Activated CD4-positive, CD25-positive, alpha-beta regulatory T cell treated with anti-CD3 and anti-CD28 coated beads, Interleukin-2, amount 50 U/mL, for 16 hours (primary cell): ENCODE measurements around the gene BABAM2.
"Not testable (repeated sequence)": the region's sequence is repeated elsewhere in the genome, so short reads cannot be mapped to it uniquely, and the experiment has no call there.

Source experiments
- DNase-seq: peaks from one replicate; pipeline ENCODE4 v3.0.0-alpha.2; 2020; ENCODE audit warnings: low read depth, low spot score

Gene BABAM2

GRCh38 chr2:28025123-28025522 is 134.6 kb downstream of the BABAM2 start:
- no peak for DNase-seq

DNA sequence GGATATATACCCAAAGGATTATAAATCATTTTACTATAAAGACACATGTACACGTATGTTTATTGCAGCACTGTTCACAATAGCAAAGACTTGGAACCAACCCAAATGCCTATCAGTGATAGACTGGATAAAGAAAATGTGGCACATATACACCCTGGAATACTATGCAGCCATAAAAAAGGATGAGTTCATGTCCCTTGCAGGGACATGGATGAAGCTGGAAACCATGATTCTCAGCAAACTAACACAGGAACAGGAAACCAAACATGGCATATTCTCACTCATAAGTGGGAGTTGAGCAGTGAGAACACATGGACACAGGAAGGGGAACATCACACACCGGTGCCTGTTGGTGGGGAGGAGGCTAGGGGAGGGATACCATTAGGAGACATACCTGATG is 135.7 kb downstream of the BABAM2 start:
- not testable (repeated sequence) for DNase-seq

- no peak for DNase-seq
Measured at GRCh38 chr2:28028025-28028424, 137.5 kb downstream of the BABAM2 start.

DNA sequence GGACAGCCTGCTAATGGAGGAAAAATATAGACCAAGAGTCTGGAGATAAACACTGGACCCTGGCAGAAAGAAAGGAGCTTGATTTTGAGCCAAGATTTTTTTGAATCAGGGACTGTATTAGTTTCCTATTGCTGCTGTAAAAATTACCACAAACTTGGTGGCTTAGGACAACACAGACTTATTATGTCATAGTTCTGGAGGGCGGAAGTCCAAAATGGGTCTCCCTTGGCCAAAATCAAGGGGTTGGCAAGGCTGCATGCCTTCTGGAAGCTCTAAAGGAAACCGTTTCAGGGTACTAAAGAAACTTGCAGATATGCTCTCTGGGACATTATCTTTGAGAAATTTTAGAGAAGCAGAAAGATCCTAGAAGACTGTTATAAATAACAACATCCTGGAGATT is 140.1 kb downstream of the BABAM2 start:
- no peak for DNase-seq

- no peak for DNase-seq
Measured at GRCh38 chr2:28032816-28033215, 142.3 kb downstream of the BABAM2 start.

DNA sequence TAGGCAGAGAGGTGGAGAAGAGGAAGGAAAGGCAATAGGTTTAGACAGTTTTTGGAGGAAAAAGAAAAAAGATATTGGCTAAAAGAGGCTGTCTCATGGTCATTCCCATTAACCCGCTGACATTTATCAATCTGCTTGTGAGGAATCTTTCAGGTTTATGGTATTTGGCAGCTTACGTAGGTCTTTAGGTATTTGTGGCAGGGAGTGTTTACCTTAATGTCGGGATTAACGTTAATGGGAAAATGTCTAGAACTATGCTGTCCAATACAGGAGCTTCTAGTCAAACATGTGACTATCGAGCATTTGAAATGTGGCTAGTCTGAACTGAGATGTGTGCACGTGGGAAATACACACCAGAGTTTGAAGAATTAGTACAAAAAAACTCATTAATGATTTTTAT is 144.2 kb downstream of the BABAM2 start:
- no peak for DNase-seq

DNA sequence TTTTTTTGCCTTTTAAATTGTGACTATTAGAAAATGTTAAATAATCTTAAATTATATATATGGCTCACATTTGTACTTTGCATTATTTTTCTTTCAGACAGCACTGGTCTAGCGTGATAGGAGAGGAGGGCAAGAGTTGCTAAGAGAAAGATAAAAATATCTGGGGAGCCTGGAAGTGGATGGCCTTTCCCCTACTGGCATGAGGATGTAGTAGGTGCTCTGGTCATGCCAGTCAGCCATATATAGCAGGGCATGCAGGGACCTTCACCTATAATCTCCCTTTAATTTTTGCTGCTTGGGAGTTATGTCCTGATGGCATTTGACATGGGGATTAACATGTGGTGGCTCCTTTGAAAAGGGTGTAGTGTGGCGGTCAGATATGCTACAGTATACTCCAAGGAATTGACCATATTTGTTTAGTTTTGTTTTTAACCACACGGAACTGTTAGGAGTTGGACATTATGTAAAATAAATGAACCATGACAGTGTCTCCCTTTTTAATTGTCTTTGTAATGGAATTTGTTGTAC is 144.7 kb downstream of the BABAM2 start:
- no peak for DNase-seq

DNA sequence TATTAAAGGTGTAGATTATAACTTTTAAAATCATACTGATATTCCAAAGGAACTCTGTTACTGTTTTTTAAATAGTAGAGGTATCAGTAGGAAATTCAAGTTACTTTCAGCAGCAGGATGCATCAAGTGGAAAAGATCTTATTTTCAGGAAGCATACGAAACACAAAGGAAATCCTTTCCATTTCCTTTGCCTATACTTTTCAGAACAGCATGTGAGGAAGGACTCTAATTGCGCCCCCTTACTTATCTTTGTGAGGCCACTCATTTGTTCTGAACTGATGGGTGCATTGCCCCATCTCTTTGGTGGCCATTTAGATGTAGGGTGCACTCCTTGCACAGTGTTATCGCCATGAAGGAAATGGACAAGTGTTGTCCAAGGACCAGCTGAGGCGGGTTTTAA is 145.3 kb downstream of the BABAM2 start:
- DNase-seq = no peak

DNA sequence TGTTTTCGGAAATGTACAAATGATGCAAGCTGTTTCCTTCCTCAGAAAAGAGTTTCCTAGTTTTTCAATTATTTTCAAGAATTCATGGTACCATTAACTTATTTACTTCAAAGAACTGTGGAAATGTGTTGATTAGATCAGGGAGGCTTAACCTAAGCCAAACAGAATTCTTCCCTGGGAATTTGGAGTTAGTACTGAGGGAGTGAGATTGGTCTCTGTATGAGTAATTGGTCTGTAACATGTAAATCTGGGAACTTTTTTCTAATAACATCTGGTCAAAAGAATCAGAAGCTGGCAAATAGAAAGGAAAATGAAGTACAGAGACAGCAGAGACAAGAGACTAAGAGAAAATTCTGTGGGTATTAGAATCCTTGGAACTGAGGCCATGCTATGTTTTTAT is 145.8 kb downstream of the BABAM2 start:
- no peak for DNase-seq

- DNase-seq = no peak
Measured at GRCh38 chr2:28038722-28039121, 148.2 kb downstream of the BABAM2 start.

DNA sequence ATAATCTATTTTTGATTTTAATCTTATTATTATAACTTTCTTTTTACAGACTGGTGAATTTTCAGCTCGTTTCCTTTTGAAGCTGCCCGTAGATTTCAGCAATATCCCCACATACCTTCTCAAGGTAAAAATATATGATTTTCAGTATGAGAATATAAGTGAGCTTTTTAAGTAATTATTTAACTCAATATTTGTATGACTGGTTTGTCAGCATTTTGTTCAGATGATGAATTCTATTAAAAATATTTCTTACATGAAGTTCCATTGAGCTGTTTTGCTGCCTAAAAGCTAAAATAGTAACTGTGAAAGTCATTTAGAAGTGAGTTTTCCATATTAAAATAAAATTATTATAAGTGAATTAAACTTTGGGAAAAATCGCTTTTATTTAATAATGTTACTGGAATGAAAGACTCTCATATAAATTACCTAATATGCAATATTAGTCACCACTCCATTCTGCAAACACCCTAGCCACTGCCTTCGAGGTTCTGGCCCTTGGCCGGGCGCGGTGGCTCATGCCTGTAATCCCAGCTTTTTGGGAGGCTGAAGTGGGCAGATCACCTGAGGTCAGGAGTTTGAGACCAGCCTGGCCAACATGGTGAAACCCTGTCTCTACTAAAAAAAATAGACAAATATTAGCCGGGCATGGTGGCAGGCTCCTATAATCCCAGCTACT is 155.3 kb downstream of the BABAM2 start:
- DNase-seq = no peak

DNA sequence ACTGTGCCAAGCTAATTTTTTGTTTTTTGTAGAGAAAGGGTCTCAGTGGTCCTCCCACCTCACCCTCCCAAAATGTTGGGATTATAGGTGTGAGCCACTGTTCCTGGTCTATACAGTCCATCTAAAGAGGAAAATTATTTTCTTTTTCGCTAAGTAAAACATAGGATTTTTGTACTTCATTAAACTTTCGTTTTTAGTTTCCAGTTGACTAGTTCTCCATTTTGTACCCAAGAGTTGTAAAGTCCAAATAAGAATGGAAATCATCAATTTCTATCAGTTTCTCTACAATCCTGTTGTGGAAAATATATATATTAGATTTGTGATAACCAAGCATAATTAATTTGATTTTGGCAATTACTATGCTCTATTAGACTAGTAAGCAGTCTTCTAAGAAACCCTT is 156.4 kb downstream of the BABAM2 start:
- DNase-seq = no peak

DNA sequence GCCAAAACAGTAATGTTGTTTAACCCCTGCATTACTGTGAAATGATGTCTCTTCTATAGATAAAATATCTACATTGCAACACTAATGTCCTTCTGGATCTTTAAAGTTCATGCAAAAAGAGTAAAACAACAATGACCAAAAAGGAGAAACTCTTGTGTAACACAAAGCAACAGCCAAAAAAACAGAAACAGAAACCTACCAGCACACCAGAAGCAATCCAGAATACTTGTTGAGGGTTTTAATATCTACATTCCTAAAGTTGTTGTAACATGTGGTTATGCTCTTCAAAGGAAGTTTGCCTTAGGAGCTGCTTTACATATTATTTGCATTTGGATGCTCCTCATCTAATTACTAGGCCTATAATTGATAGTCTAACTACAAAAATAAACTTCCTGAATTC is 157.2 kb downstream of the BABAM2 start:
- DNase-seq = no peak

DNA sequence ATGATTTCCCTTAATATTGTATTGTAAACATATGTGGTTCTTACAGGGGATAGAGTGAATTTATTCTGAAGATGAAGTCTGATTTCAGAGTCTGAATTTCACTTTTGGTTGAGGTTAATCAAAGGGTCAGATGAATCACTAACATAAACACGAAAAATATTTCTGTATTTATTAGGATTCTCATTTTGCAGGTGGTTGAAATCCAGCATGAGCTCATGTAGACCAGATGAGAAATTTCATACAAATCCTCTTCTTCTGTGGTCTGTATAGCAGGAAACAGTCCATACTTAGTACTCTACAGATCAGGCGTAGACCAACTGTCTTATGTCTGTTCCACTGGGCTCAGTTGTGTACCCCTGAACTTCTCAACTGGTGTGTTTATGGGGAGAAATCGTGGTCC is 157.8 kb downstream of the BABAM2 start:
- no peak for DNase-seq

- no peak for DNase-seq
Measured at GRCh38 chr2:28049416-28049815, 158.9 kb downstream of the BABAM2 start.

- DNase-seq = no peak
Measured at GRCh38 chr2:28049899-28050298, 159.4 kb downstream of the BABAM2 start.

DNA sequence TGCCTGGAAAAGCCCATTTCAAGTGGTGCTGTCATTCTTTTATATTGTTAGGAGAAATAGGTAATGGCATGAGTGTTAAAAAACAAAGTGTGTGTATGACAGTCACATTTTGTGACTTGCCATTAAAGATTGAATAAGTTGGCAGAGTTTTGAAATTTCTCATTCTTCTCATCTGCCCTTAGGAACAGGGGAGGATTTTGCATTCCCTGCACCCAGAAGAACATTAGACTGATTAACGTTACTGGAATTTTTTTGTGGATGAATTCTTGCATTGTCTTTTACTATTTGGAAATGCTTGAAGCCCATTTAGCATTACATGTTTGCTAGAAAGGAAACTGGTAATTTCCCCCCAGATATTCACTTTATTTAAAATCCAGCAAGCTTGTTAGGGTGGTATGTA is 162.2 kb downstream of the BABAM2 start:
- no peak for DNase-seq

DNA sequence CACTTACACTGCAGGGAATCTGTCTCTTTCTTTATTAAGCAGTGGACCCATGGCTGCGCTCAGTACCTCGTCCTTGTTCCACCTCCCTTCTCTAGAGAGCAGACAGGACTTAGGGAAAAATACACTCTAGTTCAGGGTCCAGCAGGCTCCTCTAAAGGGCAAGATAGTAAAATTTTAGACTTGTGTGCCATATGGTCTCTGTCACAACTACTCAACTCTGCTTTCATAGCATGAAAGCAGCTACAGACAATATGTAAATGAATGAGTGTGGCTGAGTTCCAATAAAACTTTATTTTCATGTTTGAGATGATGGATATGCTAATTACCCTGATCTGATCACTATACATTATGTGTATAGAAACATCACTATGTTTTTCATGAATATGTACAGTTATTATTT is 163.1 kb downstream of the BABAM2 start:
- DNase-seq = no peak

GRCh38 chr2:28054916-28055315 is 164.4 kb downstream of the BABAM2 start:
- no peak for DNase-seq

DNA sequence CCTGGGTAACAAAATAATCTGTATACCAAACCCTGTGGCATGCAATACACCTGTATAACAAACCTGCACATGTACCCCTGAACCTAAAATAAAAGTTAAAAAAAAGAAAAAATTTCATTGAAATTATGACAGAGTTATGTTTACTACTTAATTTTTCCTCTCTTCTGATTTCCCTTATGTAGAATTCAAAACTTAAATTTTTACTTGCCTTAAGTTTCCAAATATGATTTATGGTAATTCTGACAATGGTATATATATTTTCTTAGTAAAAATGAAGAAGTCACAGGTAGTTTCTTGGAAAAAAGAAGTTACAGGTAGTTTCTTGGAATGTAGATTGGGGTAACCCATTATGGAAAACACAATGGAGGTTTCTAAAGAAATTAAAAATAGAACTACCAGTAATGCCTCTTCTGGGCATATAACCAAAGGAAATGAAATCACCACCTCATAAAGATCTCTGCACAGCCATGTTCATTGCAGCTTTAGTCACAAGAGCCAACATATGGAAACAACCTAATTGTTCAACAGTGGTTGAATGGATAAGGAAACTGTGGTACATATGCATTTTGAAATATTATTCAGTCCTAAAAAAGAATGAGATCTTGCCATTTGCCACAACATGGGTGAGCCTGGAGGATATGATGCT is 164.9 kb downstream of the BABAM2 start:
- DNase-seq = no peak

DNA sequence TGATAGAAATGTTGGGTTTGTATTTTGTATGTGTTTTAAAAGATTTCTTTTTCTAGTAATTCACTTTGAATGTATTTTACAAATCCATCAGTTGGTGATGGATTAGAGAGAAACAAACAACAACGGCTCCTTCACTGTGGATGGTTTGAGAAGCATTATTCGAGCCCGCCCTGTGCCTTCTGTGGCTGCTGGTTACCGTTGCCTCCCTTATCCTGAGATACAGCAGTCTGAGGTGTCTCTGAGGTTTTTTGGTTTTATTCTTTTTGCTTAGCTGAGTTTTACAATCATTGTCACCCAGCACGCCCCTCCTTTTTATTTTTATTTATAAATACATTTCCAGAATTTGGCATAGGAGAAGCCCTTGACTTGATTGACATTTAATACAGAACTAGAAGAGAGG is 168.3 kb downstream of the BABAM2 start:
- DNase-seq = no peak

DNA sequence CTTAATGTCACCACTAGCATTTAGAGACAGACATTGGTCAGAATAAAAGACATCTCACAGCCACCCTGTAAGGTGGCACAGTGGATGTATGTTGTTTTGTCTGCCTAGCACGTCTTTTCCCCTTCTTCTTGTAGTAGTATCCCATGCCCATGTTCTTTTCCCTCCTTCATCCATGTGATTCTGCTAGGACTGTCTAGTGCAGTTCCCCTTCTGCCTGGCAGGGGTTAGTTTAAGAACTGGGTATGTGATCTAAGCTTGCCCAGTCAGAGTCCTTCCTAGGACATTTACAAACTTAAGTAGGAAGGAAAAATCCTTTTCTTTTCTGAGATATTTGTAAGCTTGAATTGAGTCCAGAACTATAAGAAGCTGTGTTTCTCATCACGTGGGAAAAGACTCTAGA is 172.3 kb downstream of the BABAM2 start:
- no peak for DNase-seq

- DNase-seq = no peak
Measured at GRCh38 chr2:28063492-28063962, 173.0 kb downstream of the BABAM2 start.
